HUES48 (cell line): ENCODE data around the gene ZNF771.
"Not testable (repeated sequence)": the region's sequence is repeated elsewhere in the genome, so short reads cannot be mapped to it uniquely, and the experiment has no call there.

ENCODE experiments used
- H3K27ac ChIP-seq: one replicate; pipeline ENCODE4 v1.7.0; 2013; ENCODE audit warnings: low read depth, low read length, inconsistent platforms
- H3K27me3 ChIP-seq: 2 replicates; pipeline ENCODE4 v1.6.1; 2013; ENCODE audit warnings: mild to moderate bottlenecking, low read length; ENCODE audit not compliant: control insufficient read depth, insufficient read depth
- H3K36me3 ChIP-seq: 2 replicates; pipeline ENCODE4 v1.6.1; 2013; ENCODE audit warnings: low read length; ENCODE audit not compliant: control insufficient read depth, insufficient read depth
- H3K4me1 ChIP-seq: 2 replicates; pipeline ENCODE4 v1.6.1; 2013; ENCODE audit warnings: mild to moderate bottlenecking, low read length; ENCODE audit not compliant: control insufficient read depth, insufficient read depth
- H3K4me3 ChIP-seq: 2 replicates; pipeline ENCODE4 v1.5.1; 2013; ENCODE audit warnings: mild to moderate bottlenecking, low read depth, low read length
- H3K9ac ChIP-seq: 2 replicates; pipeline ENCODE4 v1.6.1; 2013; ENCODE audit warnings: mild to moderate bottlenecking, low read depth, low read length, moderate library complexity
- H3K9me3 ChIP-seq: 2 replicates; pipeline ENCODE4 v1.6.1; 2013; ENCODE audit warnings: low read length; ENCODE audit not compliant: control insufficient read depth, insufficient read depth

Gene ZNF771

GRCh38 chr16:30444231-30445148 lies 37.1 kb downstream of the ZNF771 start:
- Histone ChIP-seq H3K27ac (peak overlapping the region; percentile 83), H3K4me1 (peaks cover 6% of the 10 kb centered on the region), H3K27me3 (no peaks in the 10 kb centered on the region), H3K36me3 (peaks cover 6% of the 10 kb centered on the region; the same call in 1 of the 2 replicates), H3K4me3 (peak overlapping the region; percentile 81), H3K9me3 (no peaks in the 10 kb centered on the region), H3K9ac (peak overlapping the region; percentile 77; the same call in 1 of the 2 replicates)

DNA sequence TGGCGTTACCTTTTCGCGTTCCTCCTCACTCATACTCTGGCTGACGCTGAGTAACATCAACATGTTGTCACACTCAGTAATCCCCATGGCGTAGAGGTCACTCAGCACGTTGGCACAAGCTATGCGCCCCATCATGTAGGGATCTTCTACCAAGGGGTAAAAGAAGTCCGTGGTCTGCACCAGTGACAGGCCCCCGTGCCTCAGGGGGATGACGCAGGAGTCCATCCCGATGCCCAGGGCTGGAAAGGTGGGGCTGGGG lies 37.7 kb downstream of the ZNF771 start:
- peaks cover 6% of the 10 kb centered on the region for H3K4me1 ChIP-seq
- H3K9ac ChIP-seq: peak overlapping the region; percentile 77; the same call in 1 of the 2 replicates
- H3K4me3 ChIP-seq: peak overlapping the region; percentile 81
- no peaks in the 10 kb centered on the region for H3K27me3 ChIP-seq
- H3K36me3 ChIP-seq: peaks cover 6% of the 10 kb centered on the region; the same call in 1 of the 2 replicates
- H3K9me3 ChIP-seq: no peaks in the 10 kb centered on the region
- peak overlapping the region; percentile 83 for H3K27ac ChIP-seq

DNA sequence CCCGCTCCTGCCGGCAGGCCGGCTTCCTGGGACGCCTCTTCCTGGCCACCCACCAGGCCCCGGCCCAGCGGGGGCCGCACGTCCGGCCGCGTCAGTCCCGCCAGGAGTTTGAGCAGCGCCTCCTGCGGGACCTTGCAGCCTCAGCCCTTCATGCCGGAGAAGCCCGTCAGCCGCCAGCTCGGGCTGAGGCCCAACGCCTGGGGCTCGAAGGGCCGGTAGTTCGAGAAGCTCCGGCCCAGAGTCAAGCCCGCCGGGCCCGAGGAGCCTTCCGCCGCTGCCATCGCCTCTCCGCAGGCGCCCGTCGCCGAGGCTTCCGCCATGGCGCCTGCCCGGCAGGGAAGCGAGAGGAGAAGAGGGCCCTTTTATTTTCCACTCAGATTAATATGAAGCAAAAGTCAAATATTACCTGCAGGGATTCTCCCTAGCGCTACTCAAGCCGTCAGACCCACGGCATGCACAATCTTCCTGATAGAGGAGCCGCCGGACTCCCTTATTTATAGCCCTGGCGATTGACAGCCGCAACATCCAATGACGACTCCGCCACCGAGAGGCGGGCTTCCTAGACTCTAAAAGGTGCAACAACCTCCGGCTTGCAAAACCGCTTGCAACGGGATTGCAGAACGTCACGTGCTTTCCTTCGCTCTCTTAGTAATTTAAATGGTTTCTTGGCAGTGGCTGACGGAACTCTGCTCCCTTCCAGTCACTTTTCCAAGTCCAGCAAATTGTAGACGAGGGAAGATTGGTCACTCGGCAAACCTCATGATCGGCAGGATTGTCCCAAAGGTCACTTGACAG lies 38.2 kb downstream of the ZNF771 start, which contains the start of gene SEPHS2:
TSS of gene SEPHS2 (minus strand) at position 467 of the 795 bp plus-strand sequence. CDS start at position 320, 147 bp downstream.
- Histone ChIP-seq H3K27ac (peak within 1 kb of the TSS; percentile 83), H3K9ac (peak within 1 kb of the TSS; percentile 77), H3K4me1 (peaks cover 6% of the 10 kb centered on the region), H3K36me3 (peaks cover 6% of the 10 kb centered on the region; the same call in 1 of the 2 replicates), H3K4me3 (peak within 1 kb of the TSS; percentile 81), H3K27me3 (no peaks in the 10 kb centered on the region), H3K9me3 (no peaks in the 10 kb centered on the region)

DNA sequence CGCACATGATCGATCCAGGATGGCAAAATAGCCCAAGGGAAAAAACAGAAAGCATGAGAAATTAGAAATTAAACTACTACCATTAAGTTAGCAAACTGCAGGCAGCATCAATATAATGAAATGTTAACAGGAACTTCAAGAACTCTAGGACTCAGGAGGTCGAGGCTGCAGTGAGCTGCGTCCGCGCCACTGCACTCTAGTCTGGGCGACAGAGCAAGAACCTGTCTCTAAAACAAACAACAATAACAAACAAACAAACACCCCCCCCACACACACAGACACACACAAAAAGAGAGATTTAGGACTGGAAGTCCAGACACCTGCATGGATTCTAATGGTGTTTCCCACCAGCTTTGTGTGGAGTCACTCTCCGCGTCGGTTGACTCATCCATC lies 38.8 kb downstream of the ZNF771 start:
- Histone ChIP-seq H3K4me1 (peaks cover 6% of the 10 kb centered on the region), H3K4me3 (peak overlapping the region; percentile 81), H3K9me3 (no peaks in the 10 kb centered on the region), H3K27me3 (no peaks in the 10 kb centered on the region), H3K9ac (no peak overlapping the region), H3K27ac (peak overlapping the region; percentile 3), H3K36me3 (peaks cover 6% of the 10 kb centered on the region; the same call in 1 of the 2 replicates)

- H3K36me3 ChIP-seq: peaks cover 6% of the 10 kb centered on the region; the same call in 1 of the 2 replicates
- H3K9me3 ChIP-seq: no peaks in the 10 kb centered on the region
- H3K27ac ChIP-seq: no peak overlapping the region
- H3K9ac ChIP-seq: no peak overlapping the region
- H3K4me1 ChIP-seq: peaks cover 6% of the 10 kb centered on the region
- H3K27me3 ChIP-seq: no peaks in the 10 kb centered on the region
- no peak overlapping the region for H3K4me3 ChIP-seq
Measured at GRCh38 chr16:30447512-30448226, 40.3 kb downstream of the ZNF771 start.

GRCh38 chr16:30449116-30449435 lies 41.7 kb downstream of the ZNF771 start:
- Histone ChIP-seq H3K27ac (no peak overlapping the region), H3K27me3 (no peaks in the 10 kb centered on the region), H3K36me3 (0 out of 2 replicates have a peak, but pooled peaks cover 3% of the 10 kb centered on the region), H3K9ac (no peak overlapping the region), H3K9me3 (no peaks in the 10 kb centered on the region), H3K4me1 (peaks cover 6% of the 10 kb centered on the region), H3K4me3 (no peak overlapping the region)

GRCh38 chr16:30452709-30453580 lies 45.5 kb downstream of the ZNF771 start:
- H3K27ac ChIP-seq, H3K9me3 ChIP-seq, H3K4me3 ChIP-seq, H3K27me3 ChIP-seq, H3K9ac ChIP-seq, H3K36me3 ChIP-seq, H3K4me1 ChIP-seq: not testable (repeated sequence)

- no peaks in the 10 kb centered on the region for H3K9me3 ChIP-seq
- H3K36me3 ChIP-seq: no peaks in the 10 kb centered on the region
- H3K9ac ChIP-seq: no peak overlapping the region
- H3K4me1 ChIP-seq: no peaks in the 10 kb centered on the region
- no peak overlapping the region for H3K4me3 ChIP-seq
- H3K27ac ChIP-seq: no peak overlapping the region
- no peaks in the 10 kb centered on the region for H3K27me3 ChIP-seq
Measured at GRCh38 chr16:30456302-30456701, 48.9 kb downstream of the ZNF771 start.

- H3K27me3 ChIP-seq: no peaks in the 10 kb centered on the region
- no peak overlapping the region for H3K27ac ChIP-seq
- H3K9me3 ChIP-seq: no peaks in the 10 kb centered on the region
- no peak overlapping the region for H3K4me3 ChIP-seq
- no peaks in the 10 kb centered on the region for H3K4me1 ChIP-seq
- no peaks in the 10 kb centered on the region for H3K36me3 ChIP-seq
- H3K9ac ChIP-seq: no peak overlapping the region
Measured at GRCh38 chr16:30457256-30457655, 49.9 kb downstream of the ZNF771 start.
